IMR-90 (cell line): ENCODE data around the gene CHAF1B. TPM values are rescaled to one million over a fixed set of nuclear protein-coding genes. Genes with fewer than 3 reads are reported as not detected.

Experiments used
- ATAC-seq: fragments of 200-7000 bp; cut with Tn5 transposase; 2 replicates; pipeline ENCODE4 v1.9.1; 2020; ENCODE audit warnings: low read depth, mild to moderate bottlenecking, moderate library complexity
- BruUV-seq: library from RNA; stranded (reverse); fragments of 400-500 nt; replicated peaks from 2 replicates; lab custom pipeline; 2021; lab: Mats Ljungman, UMichigan
- CTCF ChIA-PET: fragments of 300-600 bp; formaldehyde crosslinking; extraction: SDS; loops from one replicate; lab custom pipeline; 2021; ENCODE audit warnings: antibody characterized with exemption; lab: Yijun Ruan, JAX
- POLR2A ChIA-PET: fragments of 300-600 bp; sonication (Branson Sonifier 250); formaldehyde crosslinking; loops from one replicate; lab custom pipeline; 2022; ENCODE audit warnings: antibody characterized with exemption; ENCODE audit not compliant: unreplicated experiment; lab: Charles Lee
- DNase-seq: peaks from one replicate; pipeline ENCODE4 v3.0.0; 2013
- H2AFZ ChIP-seq: replicated peaks from 2 replicates; pipeline ENCODE3; 2013; ENCODE audit warnings: low read length, mild to moderate bottlenecking; ENCODE audit not compliant: poor library complexity
- H2AK5ac ChIP-seq: 2 replicates; pipeline ENCODE4 v1.6.1; 2013; ENCODE audit warnings: low read depth, low read length, inconsistent platforms
- H2AK9ac ChIP-seq: replicated peaks from 2 replicates; pipeline ENCODE3; 2013; ENCODE audit warnings: mild to moderate bottlenecking, low read depth, low read length, moderate library complexity; ENCODE audit not compliant: poor library complexity
- H2BK120ac ChIP-seq: 2 replicates; pipeline ENCODE4 v1.6.1; 2013; ENCODE audit warnings: low read depth, low read length, inconsistent platforms
- H2BK15ac ChIP-seq: 3 replicates; pipeline ENCODE4 v1.6.1; 2013; ENCODE audit warnings: low read depth, low read length, inconsistent platforms
- H2BK20ac ChIP-seq: 2 replicates; pipeline ENCODE4 v1.6.1; 2013; ENCODE audit warnings: low read depth, mild to moderate bottlenecking, inconsistent platforms, low read length, moderate library complexity
- H2BK5ac ChIP-seq: 2 replicates; pipeline ENCODE4 v1.6.1; 2013; ENCODE audit warnings: mild to moderate bottlenecking, low read depth, low read length, inconsistent platforms; ENCODE audit not compliant: poor library complexity, severe bottlenecking
- H3K14ac ChIP-seq: replicated peaks from 2 replicates; pipeline ENCODE4 v1.6.1; 2013; ENCODE audit warnings: low read depth, low read length, inconsistent platforms
- H3K18ac ChIP-seq: 2 replicates; pipeline ENCODE4 v1.6.1; 2013; ENCODE audit warnings: low read depth, low read length, control low read depth
- H3K23ac ChIP-seq: 2 replicates; pipeline ENCODE4 v1.6.1; 2013; ENCODE audit warnings: low read depth, low read length, inconsistent platforms
- H3K27ac ChIP-seq: 2 replicates; pipeline ENCODE4 v1.5.1; 2013; ENCODE audit warnings: mild to moderate bottlenecking, control low read depth, low read length; ENCODE audit not compliant: insufficient read depth
- H3K27me3 ChIP-seq: 2 replicates; pipeline ENCODE4 v1.6.1; 2013; ENCODE audit warnings: low read length; ENCODE audit not compliant: control insufficient read depth, insufficient read depth
- H3K36me3 ChIP-seq: 2 replicates; pipeline ENCODE4 v1.6.1; 2013; ENCODE audit warnings: low read length, mixed read lengths; ENCODE audit not compliant: control insufficient read depth, insufficient read depth
- H3K4ac ChIP-seq: 2 replicates; pipeline ENCODE4 v1.6.1; 2013; ENCODE audit warnings: low read depth, low read length, inconsistent platforms
- H3K4me1 ChIP-seq: 2 replicates; pipeline ENCODE4 v1.6.1; 2013; ENCODE audit warnings: low read length, mixed read lengths; ENCODE audit not compliant: control insufficient read depth, insufficient read depth
- H3K4me2 ChIP-seq: 2 replicates; pipeline ENCODE4 v1.6.1; 2013; ENCODE audit warnings: low read depth, mild to moderate bottlenecking, control low read depth, low read length, moderate library complexity
- H3K4me3 ChIP-seq: 2 replicates; pipeline ENCODE4 v1.5.1; 2013; ENCODE audit warnings: low read depth, mild to moderate bottlenecking, control low read depth, low read length, moderate library complexity; ENCODE audit not compliant: insufficient read depth
- H3K56ac ChIP-seq: 2 replicates; pipeline ENCODE4 v1.6.1; 2013; ENCODE audit warnings: low read length, inconsistent platforms; ENCODE audit not compliant: insufficient read depth; ENCODE audit errors: extremely low read depth
- H3K79me1 ChIP-seq, 2 experiments: 2 replicates each; pipeline ENCODE4 v1.6.1; 2013; ENCODE audit warnings: low read length in 2 of 2, inconsistent platforms in 1 of 2, low read depth in 1 of 2
- H3K9ac ChIP-seq: 2 replicates; pipeline ENCODE4 v1.6.1; 2013; ENCODE audit warnings: low read depth, low read length, control low read depth
- H3K9me1 ChIP-seq: 2 replicates; pipeline ENCODE4 v1.6.1; 2013; ENCODE audit warnings: low read length, inconsistent platforms; ENCODE audit not compliant: insufficient read depth
- H3K9me3 ChIP-seq: 2 replicates; pipeline ENCODE4 v1.6.1; 2013; ENCODE audit warnings: low read length; ENCODE audit not compliant: control insufficient read depth, insufficient read depth
- H4K20me1 ChIP-seq: 2 replicates; pipeline ENCODE4 v1.6.1; 2013; ENCODE audit warnings: low read length, inconsistent platforms; ENCODE audit not compliant: insufficient read depth
- H4K5ac ChIP-seq: 2 replicates; pipeline ENCODE4 v1.6.1; 2013; ENCODE audit warnings: mild to moderate bottlenecking, low read depth, low read length, control low read depth
- H4K8ac ChIP-seq, 2 experiments: 2 replicates each; pipeline ENCODE4 v1.6.1; 2013; ENCODE audit warnings: low read depth in 2 of 2, low read length in 2 of 2, control low read depth in 1 of 2, inconsistent platforms in 1 of 2
- H4K91ac ChIP-seq: 2 replicates; pipeline ENCODE4 v1.6.1; 2013; ENCODE audit warnings: low read depth, low read length, inconsistent platforms; ENCODE audit not compliant: insufficient read depth
- CEBPB ChIP-seq: IDR thresholded peaks from 2 replicates; pipeline ENCODE4 v1.6.1; 2012; ENCODE audit warnings: low read depth, low read length, improper control_type of control experiment
- CHD1 ChIP-seq: IDR thresholded peaks from 2 replicates; pipeline ENCODE4 v1.6.1; 2012; ENCODE audit warnings: low read depth, low read length, improper control_type of control experiment
- MAFK ChIP-seq: IDR thresholded peaks from 2 replicates; pipeline ENCODE4 v1.6.1; 2012; ENCODE audit warnings: low read depth, low read length, improper control_type of control experiment
- WGBS, 2 experiments: methylation state at CpG; one replicate each; pipeline versions ENCODE4 v1.1.5 to v1.1.7; 2013; ENCODE audit warnings: missing lambda C conversion rate in 2 of 2; ENCODE audit not compliant: insufficient read length in 1 of 2; ENCODE audit errors: extremely low coverage in 2 of 2; 5-methylcytosine and 5-hydroxymethylcytosine counted together
- dilution Hi-C: fragments of 300-500 bp; cut with HindIII; formaldehyde crosslinking; loops from one replicate; pipeline ENCODE4 v1.14.3; 2018; ENCODE audit warnings: low sequenced_read_pairs; ENCODE audit not compliant: unreplicated experiment
- in situ Hi-C: fragments of 300-500 bp; cut with MboI; formaldehyde crosslinking; loops from 3 replicates; pipeline ENCODE4 v1.14.3; 2019; ENCODE audit warnings: low sequenced_read_pairs, inconsistent platforms, mixed read lengths
- intact Hi-C: fragments of 100-400 bp; cut with micrococcal nuclease; formaldehyde crosslinking; loops from 2 replicates; pipeline ENCODE4 v1.10.0; 2022
- polyA plus RNA-seq, 3 experiments: library from polyadenylated mRNA; depleted of rRNA; stranded (reverse); fragments of >200 nt; gene quantifications; 2 replicates each; pipeline ENCODE4 v1.2.3, GENCODE V29; 2012; ENCODE audit warnings: low replicate concordance in 1 of 3
- total RNA-seq: library from RNA; depleted of rRNA; stranded (reverse); fragments of >200 nt; gene quantifications from 2 replicates; pipeline ENCODE4 v1.2.3, GENCODE V29; 2012

Gene CHAF1B
- total and polyA plus RNA-seq, 2 of the 4 experiments (the other 2 are of a cell fraction) = 4.5 to 6.4 TPM

GRCh38 chr21:36350282-36350910 lies 34.8 kb upstream of the CHAF1B start:
- H3K4ac ChIP-seq = peak overlapping the region; percentile 88
- dilution Hi-C loops (no loop called here), in situ Hi-C loops (no loop called here), intact Hi-C loops (no loop called here)
- CTCF ChIA-PET = interaction anchor here (0.7 kb wide), 2 partner anchors 26 to 1575 kb away, joined by 3 to 4 read pairs; no protein-coding TSS in a partner anchor
- peaks cover 39 to 67% of the 10 kb centered on the region in 2 experiments for H3K79me1 ChIP-seq
- H2BK20ac ChIP-seq = peak overlapping the region; percentile 86; the same call in 1 of the 2 replicates
- H3K56ac ChIP-seq = no peak overlapping the region; the same call in 1 of the 2 replicates
- no peak overlapping the region for H3K4me2 ChIP-seq
- no peak overlapping the region for H3K23ac ChIP-seq
- no peak overlapping the region for H2AFZ ChIP-seq
- peak overlapping the region; percentile 85 for H2BK5ac ChIP-seq
- DNase-seq (peak; percentile 81), ATAC-seq (peak; percentile 66)
- H3K4me1 ChIP-seq = peaks cover 16% of the 10 kb centered on the region
- H2AK5ac ChIP-seq = peak overlapping the region; percentile 84
- peak overlapping the region; percentile 24 for H3K18ac ChIP-seq
- H3K27me3 ChIP-seq = no peaks in the 10 kb centered on the region
- peaks cover 7% of the 10 kb centered on the region; the same call in 1 of the 2 replicates for H4K20me1 ChIP-seq
- TSS peak; percentile 5 for BruUV-seq
- peaks cover 13% of the 10 kb centered on the region for H3K9me1 ChIP-seq
- peak overlapping the region; percentile 3; the same call in 1 of the 2 replicates for H4K5ac ChIP-seq
- H3K9me3 ChIP-seq = no peaks in the 10 kb centered on the region
- POLR2A ChIA-PET = no interaction called here
- H2BK15ac ChIP-seq = peak overlapping the region; percentile 76; the same call in 1 of the 3 replicates
- WGBS, 2 experiments = no CpG with 5 or more reads among the region's 11 CpGs
- peak overlapping the region; percentile 67 to 82; a peak in 3 of 4 replicates for H4K8ac ChIP-seq
- peak overlapping the region; percentile 78 for H3K27ac ChIP-seq
- TF ChIP-seq MAFK (peak; percentile 69), CHD1 (no peak), CEBPB (peak; percentile 38; the same call in 1 of the 2 replicates)
- H3K4me3 ChIP-seq = no peak overlapping the region
- 0 out of 2 replicates have a peak overlapping the region, but pooled peaks have one; percentile 11 for H3K14ac ChIP-seq
- no peak overlapping the region for H3K9ac ChIP-seq
- peak overlapping the region; percentile 79 for H2AK9ac ChIP-seq
- H3K36me3 ChIP-seq = peaks cover 38% of the 10 kb centered on the region
- H4K91ac ChIP-seq = peak overlapping the region; percentile 77
- peak overlapping the region; percentile 91 for H2BK120ac ChIP-seq
